Lung (tissue), 12 donors: ENCODE results near the gene ANP32B. TPM values are rescaled to one million over a fixed set of nuclear protein-coding genes. Genes with fewer than 3 reads are reported as not detected.

ENCODE experiments used
- ATAC-seq: fragments of 200-7000 bp; cut with Tn5 transposase; one replicate; pipeline ENCODE4 v1.9.1; 2020; ENCODE audit warnings: moderate number of reproducible peaks; ENCODE audit not compliant: insufficient read depth, low FRiP score
- DNase-seq, 3 donors: peaks; one replicate each; pipeline ENCODE4 v3.0.0-alpha.2; 2013 to 2017
- H3K27ac ChIP-seq, 2 donors: one replicate each; pipeline ENCODE4 v1.5.1; 2013; ENCODE audit warnings: mild to moderate bottlenecking in 2 of 2, moderate library complexity in 2 of 2, control low read depth in 1 of 2, inconsistent platforms in 1 of 2, low read depth in 1 of 2, low read length in 1 of 2
- H3K27me3 ChIP-seq, 3 donors: one replicate each; pipeline ENCODE4 v1.5.1; 2013; ENCODE audit warnings: low read length in 2 of 3; ENCODE audit not compliant: control insufficient read depth in 3 of 3, insufficient read depth in 3 of 3
- H3K36me3 ChIP-seq, 4 donors: one replicate each; pipeline ENCODE4 v1.5.1; 2013; ENCODE audit warnings: low read length in 4 of 4, mild to moderate bottlenecking in 1 of 4, moderate library complexity in 1 of 4; ENCODE audit not compliant: control insufficient read depth in 4 of 4, insufficient read depth in 4 of 4
- H3K4me1 ChIP-seq, 5 donors: one replicate each; pipeline ENCODE4 v1.5.1; 2013; ENCODE audit warnings: low read length in 5 of 5, mild to moderate bottlenecking in 2 of 5, moderate library complexity in 1 of 5; ENCODE audit not compliant: control insufficient read depth in 5 of 5, insufficient read depth in 5 of 5
- H3K4me3 ChIP-seq: one replicate; pipeline ENCODE4 v1.5.1; 2013; ENCODE audit warnings: mild to moderate bottlenecking, control low read depth, moderate library complexity
- H3K9ac ChIP-seq, 2 donors: one replicate each; pipeline ENCODE4 v1.5.1; 2013; ENCODE audit warnings: low read length in 2 of 2, control low read depth in 1 of 2; ENCODE audit not compliant: insufficient read depth in 1 of 2
- H3K9me3 ChIP-seq, 4 donors: one replicate each; pipeline ENCODE4 v1.5.1; 2013; ENCODE audit warnings: low read length in 3 of 4, mild to moderate bottlenecking in 1 of 4, moderate library complexity in 1 of 4; ENCODE audit not compliant: control insufficient read depth in 4 of 4, insufficient read depth in 3 of 4
- WGBS, 2 donors: extraction: QIAGEN DNeasy Blood & Tissue Kit; methylation state at CpG; one replicate each; pipeline ENCODE4 v1.1.7; 2013; 5-methylcytosine and 5-hydroxymethylcytosine counted together
- polyA plus RNA-seq, 2 donors: library from polyadenylated mRNA; stranded (reverse); fragments of 200-250 nt; gene quantifications; one replicate each; pipeline ENCODE4 v1.2.1, GENCODE V29; 2013
- total RNA-seq, 2 donors: library from RNA; depleted of rRNA in 1 of 2; stranded (reverse); fragments of >200 nt in 1 of 2; gene quantifications; one replicate each; pipeline ENCODE4 v1.2.1, GENCODE V29; 2014 to 2021
- TF ChIP-seq, protein P1 (sequence below): IDR thresholded peaks from 2 replicates; pipeline ENCODE4 v1.5.1; 2012; ENCODE audit warnings: mild to moderate bottlenecking; ENCODE audit errors: control extremely low read depth, extremely low read depth
- donor health status: control.
- donor health status: control.
- donor health status: Bipolar disorder and iron deficiency.
- donor health status: healthy.
- donor health status: DM: yes; HTN: yes; CAD: no.

Gene ANP32B
- total and polyA plus RNA-seq, 4 donors, result 45.4 to 152 (median 103) TPM

DNA sequence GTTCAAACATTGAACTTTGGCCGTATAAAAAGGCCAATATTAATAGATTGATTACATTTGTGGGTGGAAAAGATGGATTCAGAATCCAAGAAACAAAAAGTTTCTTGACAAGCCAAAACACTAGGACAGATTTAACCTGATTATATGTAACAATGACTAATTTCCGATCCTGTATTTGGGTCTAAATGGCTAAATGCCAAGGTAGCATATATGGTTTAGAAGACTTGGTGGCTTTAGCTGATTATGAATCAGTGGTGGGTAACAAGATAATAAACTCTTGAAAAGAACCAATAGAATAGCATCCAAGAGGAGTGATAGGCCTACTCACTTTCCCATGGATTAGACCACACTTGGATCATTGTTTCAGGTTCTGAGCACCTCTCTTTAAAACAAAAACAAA lies 21.8 kb upstream of the ANP32B start:
- no peak overlapping the region for H3K9ac ChIP-seq
- no peaks in the 10 kb centered on the region for H3K36me3 ChIP-seq
- H3K27me3 ChIP-seq, result peaks cover 0 to 5% (median 4%) of the 10 kb centered on the region in 3 donors
- DNase-seq (no peak), ATAC-seq (no peak)
- 88 to 96% methylated on average over 2 of the region's 2 CpGs for WGBS, 2 donors
- no peak overlapping the region for H3K4me3 ChIP-seq
- no peaks in the 10 kb centered on the region for H3K4me1 ChIP-seq
- no peak overlapping the region for H3K27ac ChIP-seq
- TF ChIP-seq, protein P1, sequence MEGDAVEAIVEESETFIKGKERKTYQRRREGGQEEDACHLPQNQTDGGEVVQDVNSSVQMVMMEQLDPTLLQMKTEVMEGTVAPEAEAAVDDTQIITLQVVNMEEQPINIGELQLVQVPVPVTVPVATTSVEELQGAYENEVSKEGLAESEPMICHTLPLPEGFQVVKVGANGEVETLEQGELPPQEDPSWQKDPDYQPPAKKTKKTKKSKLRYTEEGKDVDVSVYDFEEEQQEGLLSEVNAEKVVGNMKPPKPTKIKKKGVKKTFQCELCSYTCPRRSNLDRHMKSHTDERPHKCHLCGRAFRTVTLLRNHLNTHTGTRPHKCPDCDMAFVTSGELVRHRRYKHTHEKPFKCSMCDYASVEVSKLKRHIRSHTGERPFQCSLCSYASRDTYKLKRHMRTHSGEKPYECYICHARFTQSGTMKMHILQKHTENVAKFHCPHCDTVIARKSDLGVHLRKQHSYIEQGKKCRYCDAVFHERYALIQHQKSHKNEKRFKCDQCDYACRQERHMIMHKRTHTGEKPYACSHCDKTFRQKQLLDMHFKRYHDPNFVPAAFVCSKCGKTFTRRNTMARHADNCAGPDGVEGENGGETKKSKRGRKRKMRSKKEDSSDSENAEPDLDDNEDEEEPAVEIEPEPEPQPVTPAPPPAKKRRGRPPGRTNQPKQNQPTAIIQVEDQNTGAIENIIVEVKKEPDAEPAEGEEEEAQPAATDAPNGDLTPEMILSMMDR, result no peak
- no peaks in the 10 kb centered on the region for H3K9me3 ChIP-seq

DNA sequence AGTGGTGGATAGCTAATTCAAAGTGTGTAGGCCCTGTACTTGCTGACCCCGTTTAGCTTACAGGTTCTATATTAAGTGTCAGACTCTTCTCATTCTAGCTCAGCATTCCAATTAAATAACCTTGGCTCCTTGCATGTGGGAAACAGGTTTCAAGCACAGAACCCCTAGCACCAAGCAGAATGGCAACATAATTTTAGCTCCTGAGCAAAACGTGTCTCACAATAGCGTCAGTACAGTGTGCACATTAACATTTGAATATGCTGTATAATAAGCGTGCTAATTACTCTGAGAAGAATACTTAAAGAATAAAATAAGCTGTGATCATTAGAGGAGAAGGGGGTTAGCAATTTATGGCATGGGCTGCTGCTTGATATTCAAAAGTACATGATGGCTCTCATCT lies 21.0 kb upstream of the ANP32B start:
- TF ChIP-seq, protein P1, result no peak
- Histone ChIP-seq H3K27me3 (peaks cover 0 to 5% (median 4%) of the 10 kb centered on the region in 3 donors), H3K9me3 (no peaks in the 10 kb centered on the region), H3K4me3 (no peak overlapping the region), H3K36me3 (no peaks in the 10 kb centered on the region), H3K9ac (no peak overlapping the region), H3K27ac (no peak overlapping the region), H3K4me1 (no peaks in the 10 kb centered on the region)
- 76 to 92% methylated on average over 4 of the region's 4 CpGs for WGBS, 2 donors
- DNase-seq (no peak), ATAC-seq (no peak)

DNA sequence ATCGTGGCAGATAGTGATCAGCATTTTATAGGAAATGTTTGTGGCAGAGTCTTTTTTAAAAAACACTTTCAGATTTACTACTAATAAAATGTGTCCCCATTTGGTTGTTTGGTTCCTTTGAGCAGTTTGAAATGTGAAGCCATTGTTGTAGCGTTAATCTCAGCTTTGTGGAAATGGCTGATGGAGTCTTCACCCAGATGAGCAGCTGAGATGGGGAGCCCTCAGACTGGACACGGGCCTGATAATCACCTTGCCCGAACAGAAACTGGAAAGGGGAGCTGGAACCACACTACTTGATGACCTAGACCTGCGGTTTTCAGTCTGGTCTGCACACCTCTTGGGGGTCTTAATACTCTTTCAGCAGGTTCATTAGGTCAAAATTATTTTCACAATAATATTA lies 20.6 kb upstream of the ANP32B start:
- Histone ChIP-seq H3K4me1 (no peaks in the 10 kb centered on the region), H3K36me3 (no peaks in the 10 kb centered on the region), H3K9me3 (no peaks in the 10 kb centered on the region), H3K4me3 (no peak overlapping the region), H3K27me3 (peaks cover 0 to 5% (median 4%) of the 10 kb centered on the region in 3 donors), H3K9ac (no peak overlapping the region), H3K27ac (no peak overlapping the region)
- DNase-seq (no peak), ATAC-seq (no peak)
- TF ChIP-seq, protein P1, result no peak
- 88 to 89% methylated on average over 5 of the region's 5 CpGs for WGBS, 2 donors

DNA sequence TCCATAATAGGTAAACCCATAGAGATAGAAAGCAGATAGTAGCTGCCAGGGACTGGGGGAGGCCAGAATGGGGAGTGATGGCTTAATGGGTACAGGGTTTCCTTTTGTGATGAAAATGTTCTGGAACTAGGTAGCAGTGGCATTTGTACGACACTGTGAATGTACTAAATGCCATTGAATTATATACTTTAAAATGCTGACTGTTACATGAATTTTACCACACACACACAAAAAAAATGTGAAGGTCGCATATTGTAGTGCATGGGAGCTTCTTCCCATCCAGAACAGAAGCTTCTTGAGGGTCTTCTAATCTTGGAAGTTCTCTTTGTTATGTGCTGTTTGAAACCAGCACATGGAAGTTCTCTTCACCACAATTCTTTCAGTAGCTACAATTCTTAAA lies 19.9 kb upstream of the ANP32B start:
- Histone ChIP-seq H3K36me3 (no peaks in the 10 kb centered on the region), H3K9ac (no peak overlapping the region), H3K9me3 (no peaks in the 10 kb centered on the region), H3K4me3 (no peak overlapping the region), H3K27me3 (peaks cover 0 to 5% (median 4%) of the 10 kb centered on the region in 3 donors), H3K4me1 (no peaks in the 10 kb centered on the region), H3K27ac (no peak overlapping the region)
- no peak for DNase-seq
- WGBS, 2 donors, result 72 to 92% methylated on average over 2 of the region's 2 CpGs
- TF ChIP-seq, protein P1, result no peak
- ATAC-seq, result no peak
